HG03439 (cell line): Measurements from ENCODE around the gene AKAP12.
"Not testable (repeated sequence)": the region's sequence is repeated elsewhere in the genome, so short reads cannot be mapped to it uniquely, and the experiment has no call there.

Source experiments
- ATAC-seq: cut with Tn5 transposase; IDR thresholded peaks from one replicate; pipeline ENCODE4 v1.9.1; 2021; ENCODE audit warnings: mild to moderate bottlenecking, moderate library complexity; ENCODE audit not compliant: unreplicated experiment

Gene AKAP12

GRCh38 chr6:151340219-151340978 lies 100.6 kb downstream of the AKAP12 start:
- ATAC-seq: no peak

DNA sequence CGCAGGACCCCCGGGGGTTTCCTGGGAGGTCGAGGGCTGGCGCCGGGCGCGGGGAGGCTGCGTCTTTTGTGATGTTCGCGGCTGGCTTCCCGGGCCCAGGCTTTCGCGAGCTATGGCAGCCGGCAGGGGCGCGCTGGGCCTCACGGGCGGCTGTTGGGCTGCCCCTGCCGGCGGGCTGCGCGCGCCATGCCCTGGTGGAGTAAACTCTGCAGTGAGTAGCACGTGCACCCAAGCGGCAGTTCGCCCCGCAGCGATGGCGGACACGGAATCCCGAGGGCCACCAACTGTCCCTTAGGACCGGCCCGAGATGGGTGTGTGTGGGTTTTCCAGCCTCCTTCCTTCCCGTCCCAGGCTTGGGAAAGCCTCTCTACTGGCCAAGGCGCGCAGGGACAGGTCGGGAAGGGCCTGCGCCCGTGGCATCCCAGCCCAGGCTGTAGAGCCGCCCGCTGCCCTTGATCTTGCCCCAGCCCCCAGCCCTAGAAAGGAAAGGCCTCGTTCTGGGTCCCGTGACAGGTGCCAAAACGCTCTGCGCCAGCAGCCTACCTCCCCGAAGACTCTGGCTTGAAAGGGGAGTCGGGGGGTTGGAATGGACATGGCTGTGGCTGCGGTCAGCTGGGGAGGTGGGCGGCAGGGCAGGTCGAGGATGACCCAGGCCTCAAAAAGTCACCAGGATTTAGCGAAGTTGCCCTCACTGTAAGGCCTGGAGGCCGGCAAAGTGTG lies 101.9 kb downstream of the AKAP12 start:
- no peak for ATAC-seq

- not testable (repeated sequence) for ATAC-seq
Measured at GRCh38 chr6:151342750-151343149, 103.0 kb downstream of the AKAP12 start.

DNA sequence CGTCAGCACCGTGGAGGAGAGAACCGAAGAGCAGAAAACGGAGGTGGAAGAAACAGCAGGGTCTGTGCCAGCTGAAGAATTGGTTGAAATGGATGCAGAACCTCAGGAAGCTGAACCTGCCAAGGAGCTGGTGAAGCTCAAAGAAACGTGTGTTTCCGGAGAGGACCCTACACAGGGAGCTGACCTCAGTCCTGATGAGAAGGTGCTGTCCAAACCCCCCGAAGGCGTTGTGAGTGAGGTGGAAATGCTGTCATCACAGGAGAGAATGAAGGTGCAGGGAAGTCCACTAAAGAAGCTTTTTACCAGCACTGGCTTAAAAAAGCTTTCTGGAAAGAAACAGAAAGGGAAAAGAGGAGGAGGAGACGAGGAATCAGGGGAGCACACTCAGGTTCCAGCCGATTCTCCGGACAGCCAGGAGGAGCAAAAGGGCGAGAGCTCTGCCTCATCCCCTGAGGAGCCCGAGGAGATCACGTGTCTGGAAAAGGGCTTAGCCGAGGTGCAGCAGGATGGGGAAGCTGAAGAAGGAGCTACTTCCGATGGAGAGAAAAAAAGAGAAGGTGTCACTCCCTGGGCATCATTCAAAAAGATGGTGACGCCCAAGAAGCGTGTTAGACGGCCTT lies 110.0 kb downstream of the AKAP12 start:
- no peak for ATAC-seq

DNA sequence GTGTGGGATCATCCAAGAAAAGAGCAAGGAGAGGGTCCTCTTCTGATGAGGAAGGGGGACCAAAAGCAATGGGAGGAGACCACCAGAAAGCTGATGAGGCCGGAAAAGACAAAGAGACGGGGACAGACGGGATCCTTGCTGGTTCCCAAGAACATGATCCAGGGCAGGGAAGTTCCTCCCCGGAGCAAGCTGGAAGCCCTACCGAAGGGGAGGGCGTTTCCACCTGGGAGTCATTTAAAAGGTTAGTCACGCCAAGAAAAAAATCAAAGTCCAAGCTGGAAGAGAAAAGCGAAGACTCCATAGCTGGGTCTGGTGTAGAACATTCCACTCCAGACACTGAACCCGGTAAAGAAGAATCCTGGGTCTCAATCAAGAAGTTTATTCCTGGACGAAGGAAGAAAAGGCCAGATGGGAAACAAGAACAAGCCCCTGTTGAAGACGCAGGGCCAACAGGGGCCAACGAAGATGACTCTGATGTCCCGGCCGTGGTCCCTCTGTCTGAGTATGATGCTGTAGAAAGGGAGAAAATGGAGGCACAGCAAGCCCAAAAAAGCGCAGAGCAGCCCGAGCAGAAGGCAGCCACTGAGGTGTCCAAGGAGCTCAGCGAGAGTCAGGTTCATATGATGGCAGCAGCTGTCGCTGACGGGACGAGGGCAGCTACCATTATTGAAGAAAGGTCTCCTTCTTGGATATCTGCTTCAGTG lies 110.8 kb downstream of the AKAP12 start:
- no peak for ATAC-seq

DNA sequence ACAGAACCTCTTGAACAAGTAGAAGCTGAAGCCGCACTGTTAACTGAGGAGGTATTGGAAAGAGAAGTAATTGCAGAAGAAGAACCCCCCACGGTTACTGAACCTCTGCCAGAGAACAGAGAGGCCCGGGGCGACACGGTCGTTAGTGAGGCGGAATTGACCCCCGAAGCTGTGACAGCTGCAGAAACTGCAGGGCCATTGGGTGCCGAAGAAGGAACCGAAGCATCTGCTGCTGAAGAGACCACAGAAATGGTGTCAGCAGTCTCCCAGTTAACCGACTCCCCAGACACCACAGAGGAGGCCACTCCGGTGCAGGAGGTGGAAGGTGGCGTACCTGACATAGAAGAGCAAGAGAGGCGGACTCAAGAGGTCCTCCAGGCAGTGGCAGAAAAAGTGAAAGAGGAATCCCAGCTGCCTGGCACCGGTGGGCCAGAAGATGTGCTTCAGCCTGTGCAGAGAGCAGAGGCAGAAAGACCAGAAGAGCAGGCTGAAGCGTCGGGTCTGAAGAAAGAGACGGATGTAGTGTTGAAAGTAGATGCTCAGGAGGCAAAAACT lies 111.5 kb downstream of the AKAP12 start:
- ATAC-seq: no peak

DNA sequence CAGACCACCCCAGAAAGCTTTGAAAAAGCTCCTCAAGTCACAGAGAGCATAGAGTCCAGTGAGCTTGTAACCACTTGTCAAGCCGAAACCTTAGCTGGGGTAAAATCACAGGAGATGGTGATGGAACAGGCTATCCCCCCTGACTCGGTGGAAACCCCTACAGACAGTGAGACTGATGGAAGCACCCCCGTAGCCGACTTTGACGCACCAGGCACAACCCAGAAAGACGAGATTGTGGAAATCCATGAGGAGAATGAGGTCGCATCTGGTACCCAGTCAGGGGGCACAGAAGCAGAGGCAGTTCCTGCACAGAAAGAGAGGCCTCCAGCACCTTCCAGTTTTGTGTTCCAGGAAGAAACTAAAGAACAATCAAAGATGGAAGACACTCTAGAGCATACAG lies 112.0 kb downstream of the AKAP12 start:
- ATAC-seq: no peak

GRCh38 chr6:151352410-151353396 lies 112.9 kb downstream of the AKAP12 start:
- ATAC-seq: no peak

DNA sequence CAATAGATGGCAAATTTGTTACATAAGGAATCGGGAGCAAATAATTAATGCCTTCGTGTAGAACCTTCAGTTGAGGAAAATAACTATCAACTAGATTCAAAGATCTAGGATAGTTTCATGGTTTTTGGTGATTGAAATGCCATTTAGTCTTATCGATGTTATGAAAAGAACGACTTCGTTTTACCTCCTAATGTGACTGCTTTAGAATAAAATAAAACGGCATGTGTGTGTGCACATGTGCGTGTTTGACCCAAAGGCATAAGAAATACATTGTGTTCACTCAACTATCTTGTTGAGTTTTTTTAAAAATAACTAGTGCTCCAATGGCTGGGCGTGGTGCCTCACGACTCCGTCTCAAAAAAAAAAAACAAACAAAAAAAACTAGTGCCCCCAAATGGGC lies 114.0 kb downstream of the AKAP12 start:
- ATAC-seq: no peak

DNA sequence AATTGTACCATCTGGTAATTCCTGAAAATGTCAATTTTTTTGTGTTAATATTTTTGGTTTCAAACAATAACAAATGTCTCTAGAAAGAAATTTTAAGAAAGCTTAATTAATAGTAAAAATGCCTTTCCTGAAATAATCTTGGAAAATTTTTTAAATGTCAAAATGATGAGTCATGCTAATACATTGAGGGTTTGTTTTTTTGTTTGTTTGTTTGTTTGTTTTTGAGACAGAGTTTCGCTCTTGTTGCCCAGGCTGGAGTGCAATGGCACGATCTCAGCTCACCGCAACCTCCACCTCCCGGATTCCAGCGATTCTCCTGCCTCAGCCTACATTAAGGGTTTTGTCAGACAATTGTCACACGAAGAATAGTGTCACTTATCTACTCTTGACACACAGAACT lies 117.2 kb downstream of the AKAP12 start:
- ATAC-seq: not testable (repeated sequence)

DNA sequence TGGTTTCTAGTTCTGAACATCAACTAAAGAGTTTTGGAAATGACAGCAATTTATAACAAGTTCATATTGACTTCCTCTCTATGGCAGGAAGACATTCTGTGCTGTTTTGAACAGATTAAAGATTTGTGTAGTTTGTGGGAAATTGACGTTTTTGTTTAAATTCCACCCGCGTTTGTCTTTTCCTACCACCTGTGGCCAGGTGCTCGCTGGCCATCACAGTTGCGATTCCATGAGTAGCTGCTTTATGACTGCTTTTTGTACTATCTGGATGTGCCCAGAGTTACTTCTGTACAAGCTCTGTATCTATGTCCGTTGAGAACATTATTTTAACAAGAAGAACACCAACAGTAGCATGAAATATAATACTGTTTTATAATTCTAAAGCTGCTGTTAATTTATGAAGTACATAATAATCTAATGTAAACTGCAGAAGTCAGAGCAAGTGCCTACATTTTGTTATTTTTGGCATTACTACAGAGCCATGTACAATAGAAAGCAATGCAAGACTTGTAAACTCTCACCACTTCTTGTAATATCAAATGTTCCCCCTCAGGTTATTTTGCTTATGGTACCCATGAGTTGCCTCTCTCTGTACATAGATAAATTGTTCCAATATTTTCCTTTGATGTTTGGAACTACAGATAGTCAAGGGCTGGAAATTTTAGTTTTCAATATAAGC lies 118.1 kb downstream of the AKAP12 start:
- ATAC-seq: no peak

DNA sequence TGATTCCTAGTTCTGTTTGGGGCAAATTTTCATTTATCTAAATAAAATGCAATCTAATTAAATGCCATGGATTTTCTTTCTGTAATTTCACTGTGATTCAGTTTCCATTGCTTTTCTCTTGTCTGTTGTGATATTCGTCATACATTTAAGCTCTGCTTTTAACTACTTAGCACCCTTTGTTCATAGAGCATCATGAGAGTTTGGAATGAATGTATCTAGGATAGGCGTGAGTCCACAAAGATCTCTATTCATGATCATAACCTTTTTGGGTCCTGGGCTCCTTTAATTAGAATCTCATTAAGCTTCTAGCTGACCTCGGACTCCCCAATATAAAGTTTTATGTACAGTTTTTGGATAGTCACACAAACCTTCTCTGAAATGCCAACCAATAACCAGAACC lies 118.7 kb downstream of the AKAP12 start:
- ATAC-seq: no peak

DNA sequence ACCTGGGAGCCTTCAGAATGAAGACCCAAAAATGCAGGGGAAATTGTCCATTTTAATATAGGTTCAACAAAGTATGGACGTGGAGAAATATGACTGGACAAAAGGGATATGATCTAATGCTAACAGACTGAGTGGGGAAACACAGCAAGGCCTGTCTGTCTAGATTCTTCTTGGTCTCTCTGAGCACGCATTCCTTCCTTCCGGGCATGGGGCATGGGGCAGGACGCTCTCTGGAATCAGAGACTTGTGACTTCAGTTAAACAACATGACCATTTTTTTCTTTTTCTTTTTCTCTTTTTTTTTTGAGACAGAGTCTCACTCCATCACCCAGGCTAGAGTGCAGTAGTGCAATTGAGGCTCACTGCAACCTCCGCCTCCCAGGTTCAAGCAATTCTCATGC lies 119.7 kb downstream of the AKAP12 start:
- ATAC-seq: no peak

DNA sequence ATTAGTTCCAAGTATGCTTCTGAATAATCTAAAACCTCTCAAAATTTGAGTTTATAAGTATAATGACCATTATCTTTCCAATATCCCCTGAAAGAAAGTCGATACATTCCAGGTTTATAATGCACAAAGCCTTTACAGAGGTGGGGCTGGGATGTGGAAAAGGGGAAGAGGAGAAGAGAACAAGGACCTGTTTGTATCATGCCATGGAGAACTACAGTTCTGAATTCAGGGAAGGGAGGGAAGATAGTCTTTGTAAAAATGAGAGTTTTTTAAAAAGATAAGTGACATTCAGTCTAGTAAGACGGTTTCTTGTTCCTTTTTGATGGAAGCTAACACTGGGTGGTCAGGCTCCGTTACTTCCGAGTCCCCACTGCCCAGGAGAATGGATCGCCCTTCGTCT lies 125.5 kb downstream of the AKAP12 start:
- no peak for ATAC-seq

DNA sequence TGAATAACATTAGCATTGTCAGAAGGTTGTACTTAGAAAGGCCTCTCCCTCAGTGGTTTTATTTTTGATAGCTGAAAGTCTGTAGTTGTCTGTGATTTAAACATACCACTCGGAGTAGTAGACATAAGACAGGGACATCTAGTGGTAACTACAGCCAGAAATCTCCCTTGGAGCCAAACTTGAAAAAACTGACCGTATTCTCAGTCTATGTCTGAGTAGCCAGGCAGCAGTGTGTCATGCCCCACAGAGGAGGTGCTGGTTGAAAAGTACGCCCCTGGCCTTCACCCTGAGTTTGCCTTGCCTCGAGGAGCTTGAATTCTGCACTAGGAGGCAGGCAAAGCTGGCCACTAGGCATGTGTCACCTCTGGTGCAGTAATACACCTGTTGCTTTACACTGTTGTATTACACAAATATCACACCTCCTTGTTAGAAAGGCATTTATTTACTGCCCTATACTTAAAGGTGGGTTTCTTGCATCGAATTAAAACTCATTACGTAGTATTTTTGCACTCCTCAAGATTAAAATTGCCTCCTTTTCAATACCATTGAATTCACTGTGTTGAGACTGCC lies 130.8 kb downstream of the AKAP12 start:
- ATAC-seq: no peak

DNA sequence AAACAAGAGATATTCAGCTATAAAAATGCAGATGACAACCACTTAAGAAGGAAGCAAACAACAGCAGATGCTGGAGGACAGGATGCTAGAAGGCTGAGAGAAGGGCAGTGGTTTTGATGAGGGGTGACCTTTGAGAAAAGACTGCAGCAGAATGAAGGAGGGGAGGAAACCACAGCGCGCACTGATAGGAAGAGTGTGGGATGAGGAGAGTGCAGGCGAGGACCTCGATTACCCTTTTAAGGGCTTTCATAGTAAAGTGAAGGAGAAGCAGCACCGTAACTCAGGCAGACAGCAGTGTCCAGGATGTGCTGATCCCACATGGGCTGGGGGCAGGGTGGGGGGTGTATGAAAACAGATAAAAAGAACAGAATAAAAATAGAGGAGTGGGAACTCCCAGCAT lies 132.4 kb downstream of the AKAP12 start:
- no peak for ATAC-seq

DNA sequence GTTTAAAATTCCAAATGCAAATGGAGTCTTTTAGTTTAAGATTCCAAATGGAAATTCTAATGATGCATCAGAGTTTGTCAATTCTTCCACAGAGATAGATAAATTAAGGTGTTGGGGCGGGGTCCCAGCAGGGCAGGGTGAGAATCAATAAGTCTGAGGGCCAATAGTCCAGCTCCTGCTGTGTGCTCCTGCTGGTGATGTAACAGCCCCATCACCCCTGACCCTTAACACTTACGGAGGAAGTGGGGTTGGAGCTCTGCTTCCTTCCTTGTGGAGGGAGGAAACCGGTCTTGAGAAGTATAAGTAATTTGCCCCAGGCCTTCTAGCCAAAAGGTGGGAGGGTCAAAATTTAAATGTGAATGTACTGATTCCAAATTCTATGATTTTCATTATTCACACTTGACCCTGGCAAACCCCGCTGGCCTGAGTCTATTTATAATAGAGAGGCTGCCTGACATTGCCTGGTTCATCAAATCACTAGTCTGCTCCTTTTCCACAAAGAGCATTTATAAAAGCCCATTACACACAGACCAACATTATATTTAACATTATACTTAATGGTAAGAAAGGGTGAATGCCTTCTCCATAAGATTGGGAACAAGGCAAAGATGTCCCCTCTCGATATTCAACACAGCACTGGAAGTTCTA lies 134.4 kb downstream of the AKAP12 start:
- no peak for ATAC-seq

GRCh38 chr6:151375833-151376232 lies 136.1 kb downstream of the AKAP12 start:
- no peak for ATAC-seq

GRCh38 chr6:151376440-151376839 lies 136.7 kb downstream of the AKAP12 start:
- ATAC-seq: no peak
